ENCODE data around the gene DHX30.

DNA sequence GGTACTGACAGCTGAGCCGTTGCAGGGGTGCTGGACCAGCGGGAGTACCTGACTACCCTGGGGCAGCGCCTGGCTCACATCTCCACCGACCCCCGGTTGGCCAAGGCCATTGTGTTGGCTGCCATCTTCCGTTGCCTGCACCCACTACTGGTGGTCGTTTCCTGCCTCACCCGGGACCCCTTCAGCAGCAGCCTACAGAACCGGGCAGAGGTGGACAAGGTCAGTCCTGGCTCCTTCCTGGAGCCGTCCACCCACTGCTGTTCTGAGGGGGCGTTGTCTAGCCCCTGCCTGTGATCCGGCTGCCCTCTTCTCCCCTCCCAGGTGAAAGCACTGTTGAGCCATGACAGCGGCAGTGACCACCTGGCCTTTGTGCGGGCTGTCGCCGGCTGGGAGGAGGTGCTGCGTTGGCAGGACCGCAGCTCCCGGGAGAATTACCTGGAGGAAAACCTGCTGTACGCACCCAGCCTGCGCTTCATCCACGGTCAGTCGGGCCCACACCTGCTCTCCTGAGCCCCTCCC lies 45.7 kb downstream of the DHX30 start:
- TF ChIP-seq POLR2A (IDR thresholded peaks at IDR 0.05; ENCODE audit: low read depth, low read length) (no peak), TAF1 (IDR thresholded peaks at IDR 0.05; ENCODE audit: low read depth, low read length) (no peak), POLR2AphosphoS5 (IDR thresholded peaks at IDR 0.05; ENCODE audit: low read depth, low read length) (no peak; the same call in 1 of the 2 replicates), POU2F2 (IDR thresholded peaks at IDR 0.05; ENCODE audit: low read depth, low read length) (no peak)
